ENCODE results near the gene NIPBL.
"Not testable (repeated sequence)": the region's sequence is repeated elsewhere in the genome, so short reads cannot be mapped to it uniquely, and the experiment has no call there.

NIPBL gene

DNA sequence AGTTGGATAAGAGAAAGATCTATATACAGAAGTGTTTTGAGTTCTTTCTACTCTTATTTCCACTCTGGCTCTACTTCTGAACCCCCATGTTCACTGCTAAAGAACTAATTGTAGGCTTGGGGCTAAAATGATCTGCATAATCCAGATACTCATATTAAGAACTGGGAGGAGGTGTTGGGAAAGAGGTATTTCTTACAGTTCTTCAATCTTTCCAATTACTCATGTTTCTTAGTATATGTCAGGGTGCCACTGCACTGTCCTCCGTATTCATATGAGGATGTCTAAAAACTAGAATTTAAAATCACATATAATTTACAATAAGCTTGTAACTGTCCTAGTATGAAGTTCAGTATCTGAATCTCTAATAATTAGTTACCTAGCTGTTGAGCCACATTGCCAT lies 12.7 kb downstream of the NIPBL start:
- H3K4ac ChIP-seq (ENCODE audit: low read length): no peak overlapping the region
- H2BK120ac ChIP-seq (ENCODE audit: low read depth, low read length): no peak overlapping the region
- H4K8ac ChIP-seq (ENCODE audit: low read depth, low read length): no peak overlapping the region

DNA sequence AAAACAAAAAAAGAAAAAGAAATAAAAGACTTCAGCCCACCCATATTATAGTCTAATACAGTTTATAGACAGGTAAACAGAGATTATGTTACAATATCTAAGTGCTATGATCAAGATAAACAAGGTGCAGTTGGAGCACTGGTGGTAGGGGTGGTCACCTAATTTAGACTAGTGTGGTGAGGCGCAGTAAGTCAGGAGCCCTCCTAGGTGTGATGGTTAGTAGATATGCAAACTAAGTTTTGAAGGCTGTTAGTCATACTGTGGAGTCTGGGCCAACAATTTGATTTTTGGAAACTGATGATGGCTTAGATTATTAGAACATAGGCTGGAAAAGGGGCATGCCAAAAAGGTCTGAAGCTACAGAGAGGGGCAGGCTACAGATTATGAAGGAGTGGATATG lies 14.7 kb downstream of the NIPBL start:
- Histone ChIP-seq H3K18ac (ENCODE audit: low read length) (no peak overlapping the region), H2AFZ (ENCODE audit: low read length) (no peak overlapping the region), H3K27me3 (ENCODE audit: control insufficient read depth in 3 of 3, insufficient read depth in 3 of 3, low read depth in 1 of 3, low read length in 3 of 3) (no peaks in the 10 kb centered on the region), H2BK5ac (ENCODE audit: low read length) (no peak overlapping the region), H4K91ac (ENCODE audit: low read depth, low read length, poor library complexity) (no peak overlapping the region), H3K36me3 (replicated peaks in 1 of 2; ENCODE audit: control insufficient read depth in 2 of 2, insufficient read depth in 2 of 2, low read length in 2 of 2) (peaks cover under 1 to 22% of the 10 kb centered on the region in 2 donors), H3K4ac (ENCODE audit: low read length) (no peak overlapping the region), H2BK12ac (ENCODE audit: low read length) (no peak overlapping the region), H2AK5ac (ENCODE audit: low read depth, low read length) (no peak overlapping the region), H3K4me1 (ENCODE audit: control insufficient read depth in 2 of 2, insufficient read depth in 1 of 2, low read depth in 1 of 2, low read length in 2 of 2) (no peaks in the 10 kb centered on the region), H3K9ac (ENCODE audit: low read depth, low read length, poor library complexity) (no peak overlapping the region), H3K4me3 (ENCODE audit: low read length in 2 of 2) (no peak overlapping the region), H3K27ac (replicated peaks; ENCODE audit: low read length) (no peak overlapping the region), H3K14ac (ENCODE audit: low read length) (no peak overlapping the region), H3K4me2 (ENCODE audit: insufficient read depth, low read length, poor library complexity, severe bottlenecking) (no peak overlapping the region), H3K9me3 (replicated peaks in 1 of 2; ENCODE audit: control insufficient read depth in 2 of 2, insufficient read depth in 1 of 2, low read depth in 1 of 2, low read length in 2 of 2) (peaks cover 0 to 27% of the 10 kb centered on the region in 2 donors), H3K23ac (ENCODE audit: low read depth, low read length, poor library complexity) (no peak overlapping the region), H3K79me1 (ENCODE audit: low read depth, low read length) (peaks cover under 1% of the 10 kb centered on the region), H2BK15ac (ENCODE audit: low read length) (no peak overlapping the region), H4K8ac (ENCODE audit: low read depth, low read length) (no peak overlapping the region), H2BK120ac (ENCODE audit: low read depth, low read length) (no peak overlapping the region)
- no CpG with 5 or more reads among the region's 1 CpG for WGBS, 2 donors (ENCODE audit: extremely low coverage in 2 of 2, insufficient read length in 2 of 2, insufficient replicate concordance in 1 of 2)
- no peak for DNase-seq (ENCODE audit: low spot score)

More for the DNA sequence above, 12.7 kb downstream of the NIPBL start:
- H3K27ac ChIP-seq (replicated peaks; ENCODE audit: low read length): no peak overlapping the region
- H3K9me3 ChIP-seq (replicated peaks in 1 of 2; ENCODE audit: control insufficient read depth in 2 of 2, insufficient read depth in 1 of 2, low read depth in 1 of 2, low read length in 2 of 2): peaks cover 0 to 14% of the 10 kb centered on the region in 2 donors
- no peak overlapping the region for H2BK5ac ChIP-seq (ENCODE audit: low read length)
- H2BK15ac ChIP-seq (ENCODE audit: low read length): no peak overlapping the region
- no peak overlapping the region for H2BK12ac ChIP-seq (ENCODE audit: low read length)
- no peak overlapping the region for H2AK5ac ChIP-seq (ENCODE audit: low read depth, low read length)
- H3K18ac ChIP-seq (ENCODE audit: low read length): no peak overlapping the region
- peaks cover 10% of the 10 kb centered on the region for H3K79me1 ChIP-seq (ENCODE audit: low read depth, low read length)
- H3K27me3 ChIP-seq (ENCODE audit: control insufficient read depth in 3 of 3, insufficient read depth in 3 of 3, low read depth in 1 of 3, low read length in 3 of 3): no peaks in the 10 kb centered on the region
- DNase-seq (ENCODE audit: low spot score): no peak
- H3K4me1 ChIP-seq (ENCODE audit: control insufficient read depth in 2 of 2, insufficient read depth in 1 of 2, low read depth in 1 of 2, low read length in 2 of 2): no peaks in the 10 kb centered on the region
- H3K23ac ChIP-seq (ENCODE audit: low read depth, low read length, poor library complexity): no peak overlapping the region
- H3K4me3 ChIP-seq (ENCODE audit: low read length in 2 of 2): no peak overlapping the region
- H3K14ac ChIP-seq (ENCODE audit: low read length): no peak overlapping the region
- no peak overlapping the region for H3K4me2 ChIP-seq (ENCODE audit: insufficient read depth, low read length, poor library complexity, severe bottlenecking)
- no CpG with 5 or more reads among the region's 1 CpG for WGBS, 2 donors (ENCODE audit: extremely low coverage in 2 of 2, insufficient read length in 2 of 2, insufficient replicate concordance in 1 of 2)
- no peak overlapping the region for H3K9ac ChIP-seq (ENCODE audit: low read depth, low read length, poor library complexity)
- H2AFZ ChIP-seq (ENCODE audit: low read length): no peak overlapping the region
- no peak overlapping the region for H4K91ac ChIP-seq (ENCODE audit: low read depth, low read length, poor library complexity)
- peaks cover 11 to 32% of the 10 kb centered on the region in 2 donors for H3K36me3 ChIP-seq (replicated peaks in 1 of 2; ENCODE audit: control insufficient read depth in 2 of 2, insufficient read depth in 2 of 2, low read length in 2 of 2)

DNA sequence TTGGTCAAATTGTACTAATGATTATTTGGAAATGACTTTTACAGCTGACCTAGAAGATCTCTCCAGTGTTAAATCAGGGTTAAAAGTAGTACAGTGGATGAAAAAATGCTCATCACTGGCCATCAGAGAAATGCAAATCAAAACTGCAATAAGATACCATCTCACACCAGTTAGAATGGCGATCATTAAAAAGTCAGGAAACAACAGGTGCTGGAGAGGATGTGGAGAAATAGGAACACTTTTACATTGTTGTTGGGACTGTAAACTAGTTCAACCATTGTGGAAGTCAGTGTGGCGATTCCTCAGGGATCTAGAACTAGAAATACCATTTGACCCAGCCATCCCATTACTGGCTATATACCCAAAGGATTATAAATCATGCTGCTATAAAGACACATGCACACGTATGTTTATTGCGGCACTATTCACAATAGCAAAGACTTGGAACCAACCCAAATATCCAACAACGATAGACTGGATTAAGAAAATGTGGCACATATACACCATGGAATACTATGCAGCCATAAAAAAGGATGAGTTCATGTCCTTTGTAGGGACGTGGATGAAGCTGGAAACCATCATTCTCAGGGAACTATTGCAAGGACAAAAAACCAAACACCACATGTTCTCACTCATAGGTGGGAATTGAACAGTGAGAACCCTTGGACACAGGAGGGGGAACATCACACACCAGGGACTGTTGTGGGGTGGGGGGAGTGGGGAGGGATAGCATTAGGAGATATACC lies 15.7 kb downstream of the NIPBL start:
- H2BK5ac ChIP-seq (ENCODE audit: low read length); H3K4me3 ChIP-seq (ENCODE audit: low read length in 2 of 2); H3K4ac ChIP-seq (ENCODE audit: low read length); H3K18ac ChIP-seq (ENCODE audit: low read length); H3K14ac ChIP-seq (ENCODE audit: low read length); H3K4me2 ChIP-seq (ENCODE audit: insufficient read depth, low read length, poor library complexity, severe bottlenecking); H3K79me1 ChIP-seq (ENCODE audit: low read depth, low read length); H2AFZ ChIP-seq (ENCODE audit: low read length); H3K23ac ChIP-seq (ENCODE audit: low read depth, low read length, poor library complexity); H4K91ac ChIP-seq (ENCODE audit: low read depth, low read length, poor library complexity); H2BK120ac ChIP-seq (ENCODE audit: low read depth, low read length); H2AK5ac ChIP-seq (ENCODE audit: low read depth, low read length); H3K27ac ChIP-seq (replicated peaks; ENCODE audit: low read length); H2BK12ac ChIP-seq (ENCODE audit: low read length); H3K4me1 ChIP-seq (ENCODE audit: control insufficient read depth in 2 of 2, insufficient read depth in 1 of 2, low read depth in 1 of 2, low read length in 2 of 2); H4K8ac ChIP-seq (ENCODE audit: low read depth, low read length); H2BK15ac ChIP-seq (ENCODE audit: low read length); H3K27me3 ChIP-seq (ENCODE audit: control insufficient read depth in 3 of 3, insufficient read depth in 3 of 3, low read depth in 1 of 3, low read length in 3 of 3); DNase-seq (ENCODE audit: low spot score); H3K9ac ChIP-seq (ENCODE audit: low read depth, low read length, poor library complexity): not testable (repeated sequence)
- whole genome bisulfite sequencing, 2 donors (ENCODE audit: extremely low coverage in 2 of 2, insufficient read length in 2 of 2, insufficient replicate concordance in 1 of 2): no CpG with 5 or more reads among the region's 6 CpGs
- peaks cover 0 to 21% of the 10 kb centered on the region in 2 donors for H3K36me3 ChIP-seq (replicated peaks in 1 of 2; ENCODE audit: control insufficient read depth in 2 of 2, insufficient read depth in 2 of 2, low read length in 2 of 2)
- H3K9me3 ChIP-seq (replicated peaks in 1 of 2; ENCODE audit: control insufficient read depth in 2 of 2, insufficient read depth in 1 of 2, low read depth in 1 of 2, low read length in 2 of 2): peaks cover 0 to 30% of the 10 kb centered on the region in 2 donors

DNA sequence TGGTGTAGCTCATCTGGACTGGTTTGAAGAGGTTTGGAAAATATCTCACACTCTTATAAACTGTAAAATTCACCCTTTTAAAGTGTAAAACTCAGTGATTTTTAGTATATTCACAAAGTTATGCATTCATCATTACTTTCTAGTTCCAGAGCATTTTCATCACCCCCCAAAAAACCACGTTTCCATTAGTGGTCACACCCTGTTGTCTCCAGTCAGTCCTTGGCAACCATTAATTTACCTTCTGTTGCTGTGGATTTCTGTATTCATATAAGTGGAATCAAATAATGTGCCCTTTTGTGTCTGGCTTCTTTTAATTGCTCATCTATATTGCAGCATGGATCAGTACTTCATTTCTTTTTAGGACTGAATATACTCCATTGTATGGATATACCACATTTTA lies 18.4 kb downstream of the NIPBL start:
- no peaks in the 10 kb centered on the region for H3K27me3 ChIP-seq (ENCODE audit: control insufficient read depth in 3 of 3, insufficient read depth in 3 of 3, low read depth in 1 of 3, low read length in 3 of 3)
- H3K9ac ChIP-seq (ENCODE audit: low read depth, low read length, poor library complexity): no peak overlapping the region
- peaks cover 0 to 30% of the 10 kb centered on the region in 2 donors for H3K9me3 ChIP-seq (replicated peaks in 1 of 2; ENCODE audit: control insufficient read depth in 2 of 2, insufficient read depth in 1 of 2, low read depth in 1 of 2, low read length in 2 of 2)
- no peak overlapping the region for H3K18ac ChIP-seq (ENCODE audit: low read length)
- H3K23ac ChIP-seq (ENCODE audit: low read depth, low read length, poor library complexity): no peak overlapping the region
- H2AK5ac ChIP-seq (ENCODE audit: low read depth, low read length): no peak overlapping the region
- DNase-seq (ENCODE audit: low spot score): no peak
- H2BK120ac ChIP-seq (ENCODE audit: low read depth, low read length): no peak overlapping the region
- H3K36me3 ChIP-seq (replicated peaks in 1 of 2; ENCODE audit: control insufficient read depth in 2 of 2, insufficient read depth in 2 of 2, low read length in 2 of 2): peaks cover 0 to 21% of the 10 kb centered on the region in 2 donors
- no peak overlapping the region for H3K4me3 ChIP-seq (ENCODE audit: low read length in 2 of 2)
- no peaks in the 10 kb centered on the region for H3K4me1 ChIP-seq (ENCODE audit: control insufficient read depth in 2 of 2, insufficient read depth in 1 of 2, low read depth in 1 of 2, low read length in 2 of 2)
- H4K91ac ChIP-seq (ENCODE audit: low read depth, low read length, poor library complexity): no peak overlapping the region
- no peak overlapping the region for H3K4me2 ChIP-seq (ENCODE audit: insufficient read depth, low read length, poor library complexity, severe bottlenecking)
- no CpG with 5 or more reads among the region's 1 CpG for WGBS, 2 donors (ENCODE audit: extremely low coverage in 2 of 2, insufficient read length in 2 of 2, insufficient replicate concordance in 1 of 2)
- H3K27ac ChIP-seq (replicated peaks; ENCODE audit: low read length): no peak overlapping the region
- H3K79me1 ChIP-seq (ENCODE audit: low read depth, low read length): no peaks in the 10 kb centered on the region
- H3K14ac ChIP-seq (ENCODE audit: low read length): no peak overlapping the region
- H4K8ac ChIP-seq (ENCODE audit: low read depth, low read length): no peak overlapping the region
- H3K4ac ChIP-seq (ENCODE audit: low read length): no peak overlapping the region
- no peak overlapping the region for H2BK12ac ChIP-seq (ENCODE audit: low read length)
- H2BK5ac ChIP-seq (ENCODE audit: low read length): no peak overlapping the region
- no peak overlapping the region for H2AFZ ChIP-seq (ENCODE audit: low read length)
- no peak overlapping the region for H2BK15ac ChIP-seq (ENCODE audit: low read length)
